Naive thymus-derived CD4-positive, alpha-beta T cell (primary cell): ENCODE data around the gene SLC37A1. TPM values are rescaled to one million over a fixed set of nuclear protein-coding genes. Genes with fewer than 3 reads are reported as not detected.

Source experiments
- ATAC-seq: fragments of 150-1000 bp; cut with Tn5 transposase; 2 replicates; pipeline ENCODE4 v1.10.0; 2021; ENCODE audit warnings: mild to moderate bottlenecking, moderate library complexity
- CTCF ChIA-PET: fragments of 350-600 bp; sonication (Branson Sonifier 250); formaldehyde crosslinking; loops from one replicate; lab custom pipeline; 2021; ENCODE audit warnings: antibody characterized with exemption; lab: Charles Lee
- POLR2A ChIA-PET: fragments of 350-600 bp; sonication (Branson Sonifier 250); formaldehyde crosslinking; loops from one replicate; lab custom pipeline; 2021; ENCODE audit warnings: antibody characterized with exemption, inconsistent platforms; lab: Charles Lee
- DNase-seq, 9 donors: peaks; one replicate each; pipeline versions ENCODE4 v3.0.0 to v3.0.0-alpha.2; 2020 to 2022; ENCODE audit warnings: mixed read lengths in 1 of 9
- H3K27ac ChIP-seq: one replicate; pipeline ENCODE4 v1.7.0; 2013; ENCODE audit warnings: mild to moderate bottlenecking, low read depth, low read length, moderate library complexity
- H3K27me3 ChIP-seq, 2 donors: one replicate each; pipeline ENCODE4 v1.7.0; 2013; ENCODE audit warnings: low read length in 2 of 2, mild to moderate bottlenecking in 2 of 2, moderate library complexity in 2 of 2; ENCODE audit not compliant: control insufficient read depth in 2 of 2, insufficient read depth in 2 of 2
- H3K36me3 ChIP-seq, 3 experiments: 1 replicate in 2 of 3; 2 replicates in 1 of 3; pipeline ENCODE4 v1.7.0; 2013; ENCODE audit warnings: low read length in 3 of 3, mild to moderate bottlenecking in 3 of 3, moderate library complexity in 1 of 3; ENCODE audit not compliant: insufficient read depth in 3 of 3, control insufficient read depth in 2 of 3
- H3K4me1 ChIP-seq, 2 donors: one replicate each; pipeline ENCODE4 v1.7.0; 2013; ENCODE audit warnings: low read length in 2 of 2, mild to moderate bottlenecking in 2 of 2, moderate library complexity in 1 of 2; ENCODE audit not compliant: control insufficient read depth in 2 of 2, insufficient read depth in 2 of 2
- H3K4me3 ChIP-seq: 2 replicates; pipeline ENCODE4 v1.7.0; 2013; ENCODE audit warnings: mild to moderate bottlenecking, low read length
- H3K9me3 ChIP-seq, 3 experiments: 1 replicate in 2 of 3; 2 replicates in 1 of 3; pipeline ENCODE4 v1.7.0; 2013; ENCODE audit warnings: low read length in 3 of 3; ENCODE audit not compliant: control insufficient read depth in 2 of 3
- H3K27ac Mint-ChIP-seq, 9 donors: one replicate each; pipeline ENCODE4 v1.8.0; 2020 to 2022; ENCODE audit warnings: mixed read lengths in 9 of 9, mild to moderate bottlenecking in 8 of 9, moderate library complexity in 5 of 9, inconsistent platforms in 2 of 9
- H3K27me3 Mint-ChIP-seq, 5 donors: one replicate each; pipeline ENCODE4 v1.8.0; 2021 to 2022; ENCODE audit warnings: mixed read lengths in 5 of 5, mild to moderate bottlenecking in 1 of 5
- H3K36me3 Mint-ChIP-seq, 5 donors: one replicate each; pipeline ENCODE4 v1.8.0; 2020 to 2022; ENCODE audit warnings: mixed read lengths in 5 of 5, mild to moderate bottlenecking in 3 of 5, inconsistent platforms in 1 of 5
- H3K4me1 Mint-ChIP-seq, 7 donors: one replicate each; pipeline ENCODE4 v1.8.0; 2020 to 2022; ENCODE audit warnings: mixed read lengths in 7 of 7, mild to moderate bottlenecking in 3 of 7, inconsistent platforms in 1 of 7
- H3K4me3 Mint-ChIP-seq, 10 donors: one replicate each; pipeline ENCODE4 v1.8.0; 2020 to 2022; ENCODE audit warnings: mild to moderate bottlenecking in 10 of 10, mixed read lengths in 10 of 10, moderate library complexity in 6 of 10, inconsistent platforms in 2 of 10
- H3K9me3 Mint-ChIP-seq, 11 donors: one replicate each; pipeline ENCODE4 v1.8.0; 2020 to 2022; ENCODE audit warnings: mixed read lengths in 11 of 11, mild to moderate bottlenecking in 4 of 11, inconsistent platforms in 1 of 11, moderate library complexity in 1 of 11
- intact Hi-C, 2 donors: fragments of 100-400 bp; cut with micrococcal nuclease; formaldehyde crosslinking; loops; one replicate each; pipeline ENCODE4 v1.15.1; 2023
- polyA plus RNA-seq, 2 donors: library from polyadenylated mRNA; unstranded; fragments of 300-500 nt; fragmentation: Illumina TruSeq; gene quantifications; one replicate each; pipeline ENCODE4 v1.2.3, GENCODE V29; 2021
- total RNA-seq, 6 experiments: library from RNA in 5 of 6; stranded (reverse) in 5 of 6; gene quantifications; 1 replicate in 5 of 6; 2 replicates in 1 of 6; pipeline ENCODE4 v1.2.3 and lab custom pipeline; 2021 to 2026

The SLC37A1 gene
- total and polyA plus RNA-seq, 7 experiments from 2014 or later, result 4.4 to 23.2 (median 15.8) TPM

GRCh38 chr21:42541174-42541573 is 27.5 kb downstream of the SLC37A1 start:
- no peaks in the 10 kb centered on the region for H3K9me3 ChIP-seq
- H3K36me3 Mint-ChIP-seq, result peaks cover 2 to 56% (median 18%) of the 10 kb centered on the region in 5 donors
- H3K4me1 Mint-ChIP-seq, result peaks cover 0 to 14% (median 0%) of the 10 kb centered on the region in 7 donors
- H3K27ac Mint-ChIP-seq, result no peak overlapping the region
- no peak overlapping the region for H3K27ac ChIP-seq
- peaks cover 0 to 46% (median 0%) of the 10 kb centered on the region in 3 experiments for H3K36me3 ChIP-seq
- H3K27me3 Mint-ChIP-seq, result no peaks in the 10 kb centered on the region
- CTCF ChIA-PET, result no interaction called here
- no peak for ATAC-seq
- H3K4me1 ChIP-seq, result no peaks in the 10 kb centered on the region
- H3K9me3 Mint-ChIP-seq, result no peaks in the 10 kb centered on the region
- DNase-seq, result no peak
- no peak overlapping the region for H3K4me3 Mint-ChIP-seq
- intact Hi-C loops, result no loop called here
- POLR2A ChIA-PET, result interaction anchor here (1.1 kb wide), 1 partner anchor 14 kb away, joined by 3 read pairs; no protein-coding TSS in a partner anchor
- H3K27me3 ChIP-seq, result no peaks in the 10 kb centered on the region
- H3K4me3 ChIP-seq, result no peak overlapping the region

- ChIA-PET POLR2A (no interaction called here), CTCF (no interaction called here)
- Histone ChIP-seq H3K27ac (no peak overlapping the region), H3K4me3 (no peak overlapping the region), H3K4me1 (no peaks in the 10 kb centered on the region), H3K36me3 (peaks cover 0 to 48% (median 0%) of the 10 kb centered on the region in 3 experiments), H3K27me3 (no peaks in the 10 kb centered on the region), H3K9me3 (no peaks in the 10 kb centered on the region)
- Mint-ChIP-seq H3K27ac (no peak overlapping the region), H3K36me3 (peaks cover 2 to 56% (median 18%) of the 10 kb centered on the region in 5 donors), H3K27me3 (no peaks in the 10 kb centered on the region), H3K9me3 (no peaks in the 10 kb centered on the region), H3K4me3 (no peak overlapping the region), H3K4me1 (peaks cover 0 to 14% (median 0%) of the 10 kb centered on the region in 7 donors)
- ATAC-seq (no peak), DNase-seq (no peak)
- intact Hi-C loops, result no loop called here
Observed at GRCh38 chr21:42541618-42542017, 28.0 kb downstream of the SLC37A1 start.

GRCh38 chr21:42542196-42542595 is 28.5 kb downstream of the SLC37A1 start:
- no peaks in the 10 kb centered on the region for H3K4me1 ChIP-seq
- DNase-seq, result no peak
- intact Hi-C loops, result no loop called here
- H3K9me3 ChIP-seq, result no peaks in the 10 kb centered on the region
- ChIA-PET POLR2A (no interaction called here), CTCF (no interaction called here)
- Mint-ChIP-seq H3K27ac (no peak overlapping the region), H3K9me3 (no peaks in the 10 kb centered on the region), H3K4me3 (no peak overlapping the region), H3K36me3 (peaks cover 2 to 57% (median 18%) of the 10 kb centered on the region in 5 donors), H3K4me1 (peaks cover 0 to 14% (median 0%) of the 10 kb centered on the region in 7 donors), H3K27me3 (no peaks in the 10 kb centered on the region)
- H3K4me3 ChIP-seq, result no peak overlapping the region
- H3K27ac ChIP-seq, result no peak overlapping the region
- peaks cover 0 to 52% (median 0%) of the 10 kb centered on the region in 3 experiments for H3K36me3 ChIP-seq
- no peaks in the 10 kb centered on the region for H3K27me3 ChIP-seq
- no peak for ATAC-seq

GRCh38 chr21:42542596-42542995 is 28.9 kb downstream of the SLC37A1 start:
- H3K4me1 Mint-ChIP-seq, result peaks cover 0 to 14% (median 0%) of the 10 kb centered on the region in 7 donors
- intact Hi-C loops, result no loop called here
- no peak overlapping the region for H3K27ac ChIP-seq
- POLR2A ChIA-PET, result no interaction called here
- ATAC-seq (no peak), DNase-seq (no peak)
- H3K27me3 ChIP-seq, result no peaks in the 10 kb centered on the region
- H3K27ac Mint-ChIP-seq, result no peak overlapping the region
- CTCF ChIA-PET, result no interaction called here
- H3K4me1 ChIP-seq, result no peaks in the 10 kb centered on the region
- no peaks in the 10 kb centered on the region for H3K9me3 Mint-ChIP-seq
- no peaks in the 10 kb centered on the region for H3K27me3 Mint-ChIP-seq
- H3K36me3 ChIP-seq, result peaks cover 0 to 56% (median 0%) of the 10 kb centered on the region in 3 experiments
- no peaks in the 10 kb centered on the region for H3K9me3 ChIP-seq
- H3K4me3 Mint-ChIP-seq, result no peak overlapping the region
- no peak overlapping the region for H3K4me3 ChIP-seq
- H3K36me3 Mint-ChIP-seq, result peaks cover 2 to 59% (median 18%) of the 10 kb centered on the region in 5 donors

- Histone ChIP-seq H3K9me3 (no peaks in the 10 kb centered on the region), H3K36me3 (peaks cover 0 to 63% (median 0%) of the 10 kb centered on the region in 3 experiments), H3K27ac (no peak overlapping the region), H3K4me3 (no peak overlapping the region), H3K27me3 (no peaks in the 10 kb centered on the region), H3K4me1 (no peaks in the 10 kb centered on the region)
- peaks cover 0 to 12% (median 0%) of the 10 kb centered on the region in 7 donors for H3K4me1 Mint-ChIP-seq
- ATAC-seq, result no peak
- peaks cover 4 to 64% (median 18%) of the 10 kb centered on the region in 5 donors for H3K36me3 Mint-ChIP-seq
- DNase-seq, result no peak
- no peaks in the 10 kb centered on the region for H3K27me3 Mint-ChIP-seq
- intact Hi-C loops, result no loop called here
- CTCF ChIA-PET, result no interaction called here
- no peak overlapping the region for H3K4me3 Mint-ChIP-seq
- POLR2A ChIA-PET, result no interaction called here
- H3K27ac Mint-ChIP-seq, result no peak overlapping the region
- no peaks in the 10 kb centered on the region for H3K9me3 Mint-ChIP-seq
Observed at GRCh38 chr21:42543106-42543847, 29.6 kb downstream of the SLC37A1 start.

GRCh38 chr21:42544544-42544943 is 30.9 kb downstream of the SLC37A1 start:
- H3K4me1 Mint-ChIP-seq, result peaks cover 0 to 10% (median 0%) of the 10 kb centered on the region in 7 donors
- ATAC-seq, result no peak

More at GRCh38 chr21:42544544-42544943, 30.9 kb downstream of the SLC37A1 start:
- Histone ChIP-seq H3K27ac (no peak overlapping the region), H3K4me3 (no peak overlapping the region), H3K36me3 (peaks cover 0 to 72% (median 0%) of the 10 kb centered on the region in 3 experiments), H3K4me1 (no peaks in the 10 kb centered on the region), H3K27me3 (no peaks in the 10 kb centered on the region), H3K9me3 (no peaks in the 10 kb centered on the region)
- Mint-ChIP-seq H3K9me3 (no peaks in the 10 kb centered on the region), H3K27me3 (no peaks in the 10 kb centered on the region), H3K36me3 (peaks cover 7 to 71% (median 22%) of the 10 kb centered on the region in 5 donors), H3K27ac (no peak overlapping the region), H3K4me3 (no peak overlapping the region)
- ChIA-PET CTCF (no interaction called here), POLR2A (no interaction called here)
- intact Hi-C loops, result no loop called here
- no peak for DNase-seq
